Camera-type eye (tissue), 1 donor: Measurements from ENCODE around the gene BRCC3. TPM values are rescaled to one million over a fixed set of nuclear protein-coding genes. Genes with fewer than 3 reads are reported as not detected.

ENCODE experiments used
- total RNA-seq: library from RNA; depleted of rRNA; stranded (reverse); fragments of >200 nt; gene quantifications from one replicate; pipeline ENCODE4 v1.2.3, GENCODE V29; 2014

Gene BRCC3
- total RNA-seq: 18.5 TPM

GRCh38 chrX:155070975-155071693 is at the start of gene BRCC3, which contains the start of the genes CMC4 and MTCP1:
Gene BRCC3 (plus strand): TSS chrX:155071508. CDS start chrX:155071528, 20 bp downstream.
Gene CMC4 (minus strand): TSS chrX:155071136. CDS start chrX:155064023, 7,113 bp downstream.
Gene MTCP1 (minus strand): TSS chrX:155071136. CDS start chrX:155066010, 5,126 bp downstream.

GRCh38 chrX:155022585-155022984 is 48.7 kb upstream of the BRCC3 start, which contains the start of gene F8:
Gene F8 (minus strand): TSS chrX:155022723. CDS start chrX:155022552, 171 bp downstream.

GRCh38 chrX:155026727-155027508 is 44.4 kb upstream of the BRCC3 start, which contains the start of gene FUNDC2:
Gene FUNDC2 (plus strand): TSS chrX:155026844. CDS start chrX:155026939, 95 bp downstream.

Other genes starting within 250 kb of the BRCC3 start
- not detected for gene SMIM9, start 236.8 kb upstream of the BRCC3 start, total RNA-seq
- gene F8A1, start 185.2 kb upstream of the BRCC3 start, total RNA-seq: 3.1 TPM
- gene F8, start 48.8 kb upstream of the BRCC3 start, total RNA-seq: 5.9 TPM
- gene FUNDC2, start 44.7 kb upstream of the BRCC3 start, total RNA-seq: 41.6 TPM
- 11.6 TPM for gene CMC4, start 372 bp upstream of the BRCC3 start, total RNA-seq
- 0.66 TPM for gene MTCP1, start 372 bp upstream of the BRCC3 start, total RNA-seq
- gene VBP1, start 145.0 kb downstream of the BRCC3 start, total RNA-seq: 82.9 TPM
- 12.3 TPM for gene RAB39B, start 193.0 kb downstream of the BRCC3 start, total RNA-seq